ENCODE data around the gene SYK. TPM values are rescaled to one million over a fixed set of nuclear protein-coding genes. Genes with fewer than 3 reads are reported as not detected.

The SYK gene
- polyA plus RNA-seq, 1 of the 3 experiments (the other 2 are of a cell fraction): not detected

- no peak for DNase-seq
- H3K4me3 ChIP-seq (ENCODE audit: low read depth in 2 of 2, low read length in 1 of 2): no peak overlapping the region
- H3K4me1 ChIP-seq (ENCODE audit: control insufficient read depth in 1 of 2, insufficient read depth in 2 of 2, low read depth in 1 of 2, low read length in 1 of 2): no peaks in the 10 kb centered on the region; a peak in 1 of 4 replicates
- no peak overlapping the region for H2AFZ ChIP-seq (ENCODE audit: low read depth)
- ChIA-PET CTCF (interaction anchor here (0.5 kb wide), 1 partner anchor 1211 kb away, joined by 3 read pairs; no protein-coding TSS in a partner anchor), POLR2A (no interaction called here)
- H3K9me2 ChIP-seq: no peaks in the 10 kb centered on the region
- TF ChIP-seq SIN3A (IDR thresholded peaks at IDR 0.05; ENCODE audit: borderline replicate concordance, low read depth, low read length) (no peak), GABPA (IDR thresholded peaks at IDR 0.05; ENCODE audit: low read depth) (no peak), YY1 (IDR thresholded peaks at IDR 0.05; ENCODE audit: low read depth) (no peak), SMC3 (IDR thresholded peaks at IDR 0.05; ENCODE audit: low read depth, low read length) (no peak), MXI1 (IDR thresholded peaks at IDR 0.05; ENCODE audit: low read depth, low read length) (no peak), RCOR1 (IDR thresholded peaks at IDR 0.05; ENCODE audit: low read length) (no peak), RFX5 (IDR thresholded peaks at IDR 0.05; ENCODE audit: low read length) (no peak), FOXJ3 (CRISPR knock-in tag; IDR thresholded peaks at IDR 0.05) (no peak), CHD2 (IDR thresholded peaks at IDR 0.05; ENCODE audit: low read length, partially characterized antibody) (no peak), MEF2A (IDR thresholded peaks at IDR 0.05; ENCODE audit: borderline replicate concordance, low read depth) (no peak), USF2 (IDR thresholded peaks at IDR 0.05; ENCODE audit: borderline replicate concordance, low read depth, low read length) (no peak), TAF1 (IDR thresholded peaks at IDR 0.05; ENCODE audit: borderline replicate concordance, low read depth, low read length) (no peak), GATA2 (CRISPR knock-in tag; IDR thresholded peaks at IDR 0.05) (no peak)
- TF ChIP-seq, protein P1, sequence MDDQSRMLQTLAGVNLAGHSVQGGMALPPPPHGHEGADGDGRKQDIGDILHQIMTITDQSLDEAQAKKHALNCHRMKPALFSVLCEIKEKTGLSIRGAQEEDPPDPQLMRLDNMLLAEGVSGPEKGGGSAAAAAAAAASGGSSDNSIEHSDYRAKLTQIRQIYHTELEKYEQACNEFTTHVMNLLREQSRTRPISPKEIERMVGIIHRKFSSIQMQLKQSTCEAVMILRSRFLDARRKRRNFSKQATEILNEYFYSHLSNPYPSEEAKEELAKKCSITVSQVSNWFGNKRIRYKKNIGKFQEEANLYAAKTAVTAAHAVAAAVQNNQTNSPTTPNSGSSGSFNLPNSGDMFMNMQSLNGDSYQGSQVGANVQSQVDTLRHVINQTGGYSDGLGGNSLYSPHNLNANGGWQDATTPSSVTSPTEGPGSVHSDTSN (IDR thresholded peaks at IDR 0.05): no peak
- TF ChIP-seq, protein P2, sequence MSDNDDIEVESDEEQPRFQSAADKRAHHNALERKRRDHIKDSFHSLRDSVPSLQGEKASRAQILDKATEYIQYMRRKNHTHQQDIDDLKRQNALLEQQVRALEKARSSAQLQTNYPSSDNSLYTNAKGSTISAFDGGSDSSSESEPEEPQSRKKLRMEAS (IDR thresholded peaks at IDR 0.05; ENCODE audit: low read depth): no peak
- no peaks in the 10 kb centered on the region for H3K9me3 ChIP-seq
- no peak overlapping the region for H3K9ac ChIP-seq
- no peaks in the 10 kb centered on the region for H3F3A ChIP-seq (replicated peaks; ENCODE audit: insufficient read depth)
- H3K27ac ChIP-seq (ENCODE audit: low read depth in 2 of 2, low read length in 1 of 2): no peak overlapping the region
- no peaks in the 10 kb centered on the region for H3K36me3 ChIP-seq (replicated peaks in 1 of 2; ENCODE audit: control insufficient read depth in 1 of 2, insufficient read depth in 2 of 2, low read length in 1 of 2)
- H3K79me2 ChIP-seq (ENCODE audit: insufficient read depth): no peaks in the 10 kb centered on the region
- no peaks in the 10 kb centered on the region for H3K27me3 ChIP-seq (ENCODE audit: insufficient read depth)
- no peaks in the 10 kb centered on the region for H4K20me1 ChIP-seq (ENCODE audit: insufficient read depth)
- H3K4me2 ChIP-seq: no peak overlapping the region
- WGBS (ENCODE audit: low lambda C conversion rate): 33% methylated on average over 2 of the region's 4 CpGs
These were observed 12.7 kb downstream of the SYK start for GRCh38 chr9:90814355-90814754.

DNA sequence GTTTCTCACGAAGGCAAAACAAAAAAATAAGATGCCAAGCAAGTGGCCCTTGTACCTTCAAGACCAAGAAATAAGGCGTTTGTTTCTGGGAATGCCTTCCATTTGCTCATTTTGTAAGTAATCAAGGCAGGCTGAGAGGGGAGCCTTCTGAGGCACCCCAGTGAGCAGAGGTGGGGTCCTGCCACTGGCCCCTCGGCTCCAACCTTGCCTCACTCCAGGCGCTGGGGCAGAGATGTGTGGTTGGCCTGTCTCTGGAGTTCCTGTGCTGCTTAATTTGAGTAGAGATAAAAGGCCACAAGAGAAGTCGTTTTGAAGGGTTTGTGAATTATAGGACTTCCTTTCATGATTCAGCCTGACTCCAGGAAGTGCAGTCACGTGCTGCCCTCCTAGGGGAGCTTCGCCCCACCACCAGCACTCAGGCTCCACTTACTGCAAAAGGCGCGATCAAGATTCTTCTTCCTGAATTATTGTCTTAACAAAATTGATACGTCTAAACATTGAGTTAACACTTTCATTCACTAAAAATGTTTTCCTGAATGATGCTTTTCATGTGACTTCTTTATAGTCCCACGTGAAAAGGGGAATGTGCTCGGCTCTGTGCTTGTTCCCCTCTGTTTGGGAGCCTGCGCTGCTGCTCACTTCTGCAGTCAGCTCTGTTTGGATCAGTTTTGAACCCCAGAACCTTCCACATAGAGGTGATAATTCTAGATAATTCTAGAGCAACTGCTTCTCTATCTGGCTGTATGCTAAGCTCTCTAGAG, 13.7 kb downstream of the SYK start:
- CTCF ChIA-PET: no interaction called here
- TF ChIP-seq GABPA (IDR thresholded peaks at IDR 0.05; ENCODE audit: low read depth) (no peak), MEF2A (IDR thresholded peaks at IDR 0.05; ENCODE audit: borderline replicate concordance, low read depth) (no peak), RFX5 (IDR thresholded peaks at IDR 0.05; ENCODE audit: low read length) (no peak), MXI1 (IDR thresholded peaks at IDR 0.05; ENCODE audit: low read depth, low read length) (no peak), USF2 (IDR thresholded peaks at IDR 0.05; ENCODE audit: borderline replicate concordance, low read depth, low read length) (no peak), TEAD4 (IDR thresholded peaks at IDR 0.05; ENCODE audit: borderline replicate concordance, insufficient read depth) (no peak)
- TF ChIP-seq, protein P3, sequence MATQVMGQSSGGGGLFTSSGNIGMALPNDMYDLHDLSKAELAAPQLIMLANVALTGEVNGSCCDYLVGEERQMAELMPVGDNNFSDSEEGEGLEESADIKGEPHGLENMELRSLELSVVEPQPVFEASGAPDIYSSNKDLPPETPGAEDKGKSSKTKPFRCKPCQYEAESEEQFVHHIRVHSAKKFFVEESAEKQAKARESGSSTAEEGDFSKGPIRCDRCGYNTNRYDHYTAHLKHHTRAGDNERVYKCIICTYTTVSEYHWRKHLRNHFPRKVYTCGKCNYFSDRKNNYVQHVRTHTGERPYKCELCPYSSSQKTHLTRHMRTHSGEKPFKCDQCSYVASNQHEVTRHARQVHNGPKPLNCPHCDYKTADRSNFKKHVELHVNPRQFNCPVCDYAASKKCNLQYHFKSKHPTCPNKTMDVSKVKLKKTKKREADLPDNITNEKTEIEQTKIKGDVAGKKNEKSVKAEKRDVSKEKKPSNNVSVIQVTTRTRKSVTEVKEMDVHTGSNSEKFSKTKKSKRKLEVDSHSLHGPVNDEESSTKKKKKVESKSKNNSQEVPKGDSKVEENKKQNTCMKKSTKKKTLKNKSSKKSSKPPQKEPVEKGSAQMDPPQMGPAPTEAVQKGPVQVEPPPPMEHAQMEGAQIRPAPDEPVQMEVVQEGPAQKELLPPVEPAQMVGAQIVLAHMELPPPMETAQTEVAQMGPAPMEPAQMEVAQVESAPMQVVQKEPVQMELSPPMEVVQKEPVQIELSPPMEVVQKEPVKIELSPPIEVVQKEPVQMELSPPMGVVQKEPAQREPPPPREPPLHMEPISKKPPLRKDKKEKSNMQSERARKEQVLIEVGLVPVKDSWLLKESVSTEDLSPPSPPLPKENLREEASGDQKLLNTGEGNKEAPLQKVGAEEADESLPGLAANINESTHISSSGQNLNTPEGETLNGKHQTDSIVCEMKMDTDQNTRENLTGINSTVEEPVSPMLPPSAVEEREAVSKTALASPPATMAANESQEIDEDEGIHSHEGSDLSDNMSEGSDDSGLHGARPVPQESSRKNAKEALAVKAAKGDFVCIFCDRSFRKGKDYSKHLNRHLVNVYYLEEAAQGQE (IDR thresholded peaks at IDR 0.05; ENCODE audit: low read depth, low read length): no peak
- TF ChIP-seq, protein P4, sequence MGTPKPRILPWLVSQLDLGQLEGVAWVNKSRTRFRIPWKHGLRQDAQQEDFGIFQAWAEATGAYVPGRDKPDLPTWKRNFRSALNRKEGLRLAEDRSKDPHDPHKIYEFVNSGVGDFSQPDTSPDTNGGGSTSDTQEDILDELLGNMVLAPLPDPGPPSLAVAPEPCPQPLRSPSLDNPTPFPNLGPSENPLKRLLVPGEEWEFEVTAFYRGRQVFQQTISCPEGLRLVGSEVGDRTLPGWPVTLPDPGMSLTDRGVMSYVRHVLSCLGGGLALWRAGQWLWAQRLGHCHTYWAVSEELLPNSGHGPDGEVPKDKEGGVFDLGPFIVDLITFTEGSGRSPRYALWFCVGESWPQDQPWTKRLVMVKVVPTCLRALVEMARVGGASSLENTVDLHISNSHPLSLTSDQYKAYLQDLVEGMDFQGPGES (IDR thresholded peaks at IDR 0.05; ENCODE audit: low read depth, low read length): no peak

More for the DNA sequence above, 13.7 kb downstream of the SYK start:
- H3F3A ChIP-seq (replicated peaks; ENCODE audit: insufficient read depth): no peaks in the 10 kb centered on the region
- no peak overlapping the region for H3K9ac ChIP-seq
- POLR2A ChIA-PET: no interaction called here
- no peaks in the 10 kb centered on the region; a peak in 1 of 4 replicates for H3K4me1 ChIP-seq (ENCODE audit: control insufficient read depth in 1 of 2, insufficient read depth in 2 of 2, low read depth in 1 of 2, low read length in 1 of 2)
- no peaks in the 10 kb centered on the region for H3K27me3 ChIP-seq (ENCODE audit: insufficient read depth)
- no peak overlapping the region for H3K27ac ChIP-seq (ENCODE audit: low read depth in 2 of 2, low read length in 1 of 2)
- H3K9me2 ChIP-seq: no peaks in the 10 kb centered on the region
- DNase-seq: no peak
- H3K9me3 ChIP-seq: no peaks in the 10 kb centered on the region
- no peak overlapping the region for H3K4me3 ChIP-seq (ENCODE audit: low read depth in 2 of 2, low read length in 1 of 2)
- H3K36me3 ChIP-seq (replicated peaks in 1 of 2; ENCODE audit: control insufficient read depth in 1 of 2, insufficient read depth in 2 of 2, low read length in 1 of 2): no peaks in the 10 kb centered on the region
- 46% methylated on average over 13 of the region's 13 CpGs for WGBS (ENCODE audit: low lambda C conversion rate)
- H3K79me2 ChIP-seq (ENCODE audit: insufficient read depth): no peaks in the 10 kb centered on the region
- no peaks in the 10 kb centered on the region for H4K20me1 ChIP-seq (ENCODE audit: insufficient read depth)
- H2AFZ ChIP-seq (ENCODE audit: low read depth): no peak overlapping the region
- H3K4me2 ChIP-seq: no peak overlapping the region
